Measurements from ENCODE around the gene PITPNM3.
"Not testable (repeated sequence)": the region's sequence is repeated elsewhere in the genome, so short reads cannot be mapped to it uniquely, and the experiment has no call there.

Gene PITPNM3

GRCh38 chr17:6498901-6499540, 57.3 kb downstream of the PITPNM3 start:
- no peak for DNase-seq (ENCODE audit: low read depth)

- DNase-seq (ENCODE audit: low read depth) = no peak
These were observed 58.0 kb downstream of the PITPNM3 start for GRCh38 chr17:6498356-6498755.

- no peak for DNase-seq (ENCODE audit: low read depth)
These were observed 58.7 kb downstream of the PITPNM3 start for GRCh38 chr17:6497496-6498221.

GRCh38 chr17:6496640-6497441, 59.5 kb downstream of the PITPNM3 start:
- no peak for DNase-seq (ENCODE audit: low read depth)

GRCh38 chr17:6496116-6496481, 60.3 kb downstream of the PITPNM3 start:
- DNase-seq (ENCODE audit: low read depth) = no peak

GRCh38 chr17:6495450-6496115, 60.8 kb downstream of the PITPNM3 start:
- no peak for DNase-seq (ENCODE audit: low read depth)

- no peak for DNase-seq (ENCODE audit: low read depth)
These were observed 62.0 kb downstream of the PITPNM3 start for GRCh38 chr17:6494239-6494941.

GRCh38 chr17:6492892-6493674, 63.3 kb downstream of the PITPNM3 start:
- DNase-seq (ENCODE audit: low read depth) = no peak

GRCh38 chr17:6491071-6491700, 65.2 kb downstream of the PITPNM3 start:
- no peak for DNase-seq (ENCODE audit: low read depth)

GRCh38 chr17:6489016-6489550, 67.3 kb downstream of the PITPNM3 start:
- DNase-seq (ENCODE audit: low read depth) = no peak

GRCh38 chr17:6488008-6488539, 68.3 kb downstream of the PITPNM3 start:
- DNase-seq (ENCODE audit: low read depth) = no peak

GRCh38 chr17:6487251-6488007, 68.9 kb downstream of the PITPNM3 start:
- no peak for DNase-seq (ENCODE audit: low read depth)

- no peak for DNase-seq (ENCODE audit: low read depth)
These were observed 70.5 kb downstream of the PITPNM3 start for GRCh38 chr17:6485646-6486412.

- no peak for DNase-seq (ENCODE audit: low read depth)
These were observed 72.8 kb downstream of the PITPNM3 start for GRCh38 chr17:6483507-6483906.

GRCh38 chr17:6482796-6483195, 73.6 kb downstream of the PITPNM3 start:
- DNase-seq (ENCODE audit: low read depth) = not testable (repeated sequence)

- no peak for DNase-seq (ENCODE audit: low read depth)
These were observed 74.3 kb downstream of the PITPNM3 start for GRCh38 chr17:6482105-6482455.

GRCh38 chr17:6480303-6480675, 76.1 kb downstream of the PITPNM3 start:
- DNase-seq (ENCODE audit: low read depth) = no peak

- no peak for DNase-seq (ENCODE audit: low read depth)
These were observed 76.6 kb downstream of the PITPNM3 start for GRCh38 chr17:6479622-6480302.

Measured in CMK (cell line).